IPS-18c (cell line): ENCODE measurements around the gene RCAN2.

ENCODE experiments used
- H3K4me3 ChIP-seq: 2 replicates; pipeline ENCODE4 v1.7.0; 2013; ENCODE audit warnings: low read depth, mild to moderate bottlenecking, low read length, moderate library complexity; ENCODE audit not compliant: insufficient read depth
- H3K9me3 ChIP-seq: one replicate; pipeline ENCODE4 v1.6.1; 2013; ENCODE audit warnings: mild to moderate bottlenecking, low read length, moderate library complexity; ENCODE audit not compliant: control insufficient read depth, insufficient read depth

The RCAN2 gene

GRCh38 chr6:46296586-46296985 is 194.7 kb downstream of the RCAN2 start:
- Histone ChIP-seq H3K4me3 (no peak overlapping the region), H3K9me3 (no peaks in the 10 kb centered on the region)

DNA sequence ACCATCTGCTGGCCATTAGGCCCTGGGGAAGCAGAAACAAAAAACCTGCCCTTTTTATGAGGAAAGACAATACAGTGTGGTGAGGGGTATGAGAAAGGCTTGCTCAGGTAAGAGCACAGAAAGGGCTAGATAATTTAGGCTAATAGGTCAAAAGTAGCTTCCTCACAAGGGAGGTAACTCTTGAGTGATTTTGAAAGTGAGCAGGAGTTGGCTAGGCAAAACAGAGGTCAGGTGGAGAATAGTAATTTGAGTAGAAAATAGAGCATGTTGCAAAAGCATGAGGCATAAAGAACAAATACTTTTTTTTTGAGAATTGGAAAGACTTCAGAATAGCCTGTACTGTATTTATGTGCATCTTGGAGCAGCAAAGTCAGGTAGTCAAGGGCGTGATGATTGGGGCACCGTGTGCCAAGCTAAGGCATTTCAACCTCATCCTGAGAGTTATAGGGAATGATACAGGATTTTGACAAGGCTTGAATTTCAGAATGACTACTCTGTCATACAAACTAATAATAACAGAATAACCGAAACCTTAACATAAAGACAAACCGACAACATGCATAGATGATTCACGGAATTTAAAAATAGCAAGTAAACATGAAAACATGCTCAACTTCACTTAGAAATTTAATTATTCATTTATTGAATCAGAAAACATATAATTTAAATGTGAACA is 197.5 kb downstream of the RCAN2 start:
- H3K4me3 ChIP-seq, result no peak overlapping the region
- no peaks in the 10 kb centered on the region for H3K9me3 ChIP-seq

DNA sequence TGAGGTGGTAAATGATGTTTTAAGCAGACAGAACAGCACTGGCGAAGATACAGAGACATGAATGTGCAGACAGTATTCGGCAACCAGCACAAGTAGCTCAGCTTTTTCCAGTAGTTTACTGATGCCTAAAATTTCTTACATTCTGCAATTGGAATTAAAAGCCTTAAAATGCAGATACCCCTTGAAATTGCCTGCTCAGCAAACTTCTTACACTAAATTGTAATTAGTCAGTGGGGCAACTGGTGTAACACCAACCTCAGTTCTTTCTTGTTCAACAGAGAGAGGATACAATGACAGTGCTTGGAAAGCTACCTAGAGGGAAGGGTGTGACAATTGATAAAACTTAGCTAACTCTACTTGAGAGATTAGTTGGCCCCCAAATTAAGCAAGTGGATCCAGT is 199.4 kb downstream of the RCAN2 start:
- H3K4me3 ChIP-seq, result no peak overlapping the region
- H3K9me3 ChIP-seq, result no peaks in the 10 kb centered on the region

GRCh38 chr6:46291275-46291633 is 200.0 kb downstream of the RCAN2 start:
- no peak overlapping the region for H3K4me3 ChIP-seq
- H3K9me3 ChIP-seq, result no peaks in the 10 kb centered on the region

GRCh38 chr6:46290421-46291274 is 200.6 kb downstream of the RCAN2 start:
- Histone ChIP-seq H3K9me3 (no peaks in the 10 kb centered on the region), H3K4me3 (no peak overlapping the region)

DNA sequence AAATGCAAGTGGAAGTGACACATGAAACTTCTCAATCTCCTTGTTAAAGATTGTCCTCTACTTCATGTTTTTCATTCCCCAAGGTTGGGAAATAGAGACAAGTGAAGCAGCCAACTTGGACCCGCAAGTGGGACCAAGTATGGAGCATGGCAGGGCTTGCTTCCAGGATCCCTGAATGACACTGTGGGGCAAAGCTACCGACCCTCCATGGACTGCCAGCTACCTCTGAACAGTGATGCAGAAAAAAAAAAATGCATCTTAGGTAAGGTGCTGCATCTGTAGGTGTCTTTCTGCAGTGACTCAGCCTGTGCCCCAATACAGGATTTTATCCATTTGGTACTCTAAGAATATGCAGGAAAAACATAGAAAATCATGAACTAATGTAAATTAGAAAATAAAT is 201.4 kb downstream of the RCAN2 start:
- no peaks in the 10 kb centered on the region for H3K9me3 ChIP-seq
- H3K4me3 ChIP-seq, result no peak overlapping the region

GRCh38 chr6:46288835-46289234 is 202.4 kb downstream of the RCAN2 start:
- H3K4me3 ChIP-seq, result no peak overlapping the region

DNA sequence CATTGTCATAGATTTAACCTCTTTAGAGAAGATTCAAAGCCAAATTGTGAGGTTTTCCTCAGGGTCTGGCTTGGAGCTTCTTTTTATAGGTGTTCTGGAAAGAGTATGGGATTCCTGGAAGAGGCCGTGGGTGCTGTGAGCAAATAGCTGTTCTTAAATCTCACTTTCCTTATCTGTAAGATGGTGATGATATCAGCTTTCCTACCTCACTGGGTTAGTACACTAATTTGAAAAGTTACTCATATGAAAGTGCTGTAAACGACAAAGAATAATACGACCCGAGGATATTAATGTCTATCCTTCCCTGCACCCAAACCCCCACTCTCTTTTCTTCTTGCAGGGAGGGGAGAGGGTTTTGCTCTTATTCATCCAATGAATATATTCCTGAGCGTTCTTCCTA is 203.6 kb downstream of the RCAN2 start:
- no peaks in the 10 kb centered on the region for H3K9me3 ChIP-seq
- H3K4me3 ChIP-seq, result no peak overlapping the region

More at GRCh38 chr6:46288835-46289234, 202.4 kb downstream of the RCAN2 start:
- H3K9me3 ChIP-seq, result no peaks in the 10 kb centered on the region

GRCh38 chr6:46287043-46287442 is 204.2 kb downstream of the RCAN2 start:
- Histone ChIP-seq H3K4me3 (no peak overlapping the region), H3K9me3 (no peaks in the 10 kb centered on the region)

DNA sequence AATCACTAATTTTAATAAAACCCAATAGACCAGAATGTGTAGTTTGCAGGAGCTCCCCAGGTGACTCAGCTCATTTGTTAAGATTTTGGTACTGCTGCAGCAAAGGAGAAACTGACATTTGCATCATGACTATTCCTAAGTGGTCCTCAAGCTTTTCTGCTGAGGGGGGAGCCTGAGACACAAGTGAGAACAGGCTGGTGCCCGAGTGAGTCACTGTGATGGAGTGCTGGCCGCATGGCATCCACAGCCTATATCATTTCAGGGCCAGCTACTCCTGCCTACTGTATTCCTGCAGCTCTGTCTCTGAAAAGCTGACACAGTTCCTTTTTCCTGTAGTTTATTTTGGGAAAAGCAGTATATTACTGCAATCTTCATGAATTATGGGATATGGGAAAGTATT is 206.8 kb downstream of the RCAN2 start:
- Histone ChIP-seq H3K9me3 (no peaks in the 10 kb centered on the region), H3K4me3 (no peak overlapping the region)

- no peaks in the 10 kb centered on the region for H3K9me3 ChIP-seq
- no peak overlapping the region for H3K4me3 ChIP-seq
These were observed 210.1 kb downstream of the RCAN2 start for GRCh38 chr6:46281110-46281509.

DNA sequence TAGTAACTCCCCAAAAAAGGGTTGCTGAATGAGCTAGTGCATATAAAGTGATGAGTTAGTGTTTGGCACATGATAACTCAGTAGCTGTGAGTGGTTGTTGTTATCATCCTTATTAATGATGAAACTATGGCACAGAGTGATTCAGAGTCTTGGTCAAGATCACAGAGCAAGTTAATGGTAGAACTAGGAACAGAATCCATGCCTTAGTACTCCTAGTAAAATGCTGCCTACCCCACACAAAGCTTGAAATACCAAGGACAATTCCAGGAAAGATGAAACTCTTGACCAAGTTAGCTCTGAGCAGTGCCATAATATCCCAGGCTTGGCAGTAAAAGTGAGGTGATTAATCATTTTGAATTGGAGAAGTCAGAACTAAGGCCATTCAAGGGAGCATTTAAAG is 211.4 kb downstream of the RCAN2 start:
- Histone ChIP-seq H3K4me3 (no peak overlapping the region), H3K9me3 (no peaks in the 10 kb centered on the region)

- no peaks in the 10 kb centered on the region for H3K9me3 ChIP-seq
- no peak overlapping the region for H3K4me3 ChIP-seq
These were observed 214.6 kb downstream of the RCAN2 start for GRCh38 chr6:46276576-46277142.

DNA sequence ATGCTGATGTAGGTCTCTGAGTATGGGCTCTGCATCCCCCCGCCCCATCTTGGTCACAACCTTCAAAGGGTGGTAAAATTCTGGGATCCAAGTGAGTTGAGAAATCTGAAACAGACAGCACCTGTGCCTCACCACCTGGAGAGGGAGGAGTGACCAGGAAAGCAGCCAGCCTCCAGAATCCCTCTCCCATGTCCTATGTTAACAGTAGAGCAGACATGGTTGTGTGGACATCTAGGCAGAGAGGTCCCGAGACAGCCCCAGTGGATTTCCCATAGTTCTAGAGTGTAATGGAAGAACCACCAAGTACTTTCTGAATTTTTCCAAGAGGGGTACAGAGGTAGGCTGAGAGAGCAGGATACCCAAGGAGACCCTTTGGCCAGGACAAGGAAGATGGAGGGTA is 216.7 kb downstream of the RCAN2 start:
- Histone ChIP-seq H3K9me3 (no peaks in the 10 kb centered on the region), H3K4me3 (no peak overlapping the region)

GRCh38 chr6:46273911-46274310 is 217.3 kb downstream of the RCAN2 start:
- no peaks in the 10 kb centered on the region for H3K9me3 ChIP-seq
- no peak overlapping the region for H3K4me3 ChIP-seq

GRCh38 chr6:46271728-46272127 is 219.5 kb downstream of the RCAN2 start:
- Histone ChIP-seq H3K4me3 (no peak overlapping the region), H3K9me3 (no peaks in the 10 kb centered on the region)

DNA sequence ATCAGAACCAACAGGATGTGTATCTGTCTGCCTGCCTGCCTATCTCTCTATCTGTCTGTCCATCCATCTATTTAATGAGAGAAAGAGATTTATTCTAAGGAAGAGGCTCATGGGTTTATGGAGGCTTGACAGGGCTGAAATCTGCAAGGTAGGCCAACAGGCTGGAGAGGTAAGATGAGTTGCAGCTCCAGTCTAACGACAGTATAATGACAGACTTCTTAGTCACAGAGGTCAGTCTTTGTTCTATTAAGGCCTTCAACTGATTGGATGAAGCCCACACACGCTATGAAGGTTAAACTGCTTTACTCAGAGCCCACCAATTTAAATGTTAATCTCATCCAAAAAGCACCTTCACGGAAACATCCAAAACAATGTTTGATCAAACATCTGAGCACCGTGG is 220.1 kb downstream of the RCAN2 start:
- Histone ChIP-seq H3K9me3 (no peaks in the 10 kb centered on the region), H3K4me3 (no peak overlapping the region)

DNA sequence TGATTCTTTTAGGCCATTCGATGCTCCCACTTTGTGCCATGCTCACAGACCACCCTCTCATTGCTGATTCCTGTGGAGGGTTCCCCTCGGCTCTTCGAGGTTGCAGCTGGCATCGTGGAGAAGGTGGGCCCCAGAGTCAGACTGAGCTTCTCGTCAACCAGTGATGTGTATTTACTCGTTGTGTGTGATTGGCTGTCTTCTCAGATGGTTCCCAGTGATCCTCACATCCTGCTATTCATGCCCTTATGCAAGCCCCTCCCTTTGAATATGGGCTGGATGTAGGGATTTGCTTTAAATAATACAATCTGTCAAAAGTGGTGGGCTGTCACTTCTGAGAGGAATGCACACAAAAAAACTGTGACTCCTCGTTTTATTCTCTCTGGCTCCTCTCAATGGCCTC is 220.9 kb downstream of the RCAN2 start:
- Histone ChIP-seq H3K4me3 (no peak overlapping the region), H3K9me3 (no peaks in the 10 kb centered on the region)
